Tongue (tissue), 2 donors: Measurements from ENCODE around the gene LRRC7. TPM values are rescaled to one million over a fixed set of nuclear protein-coding genes. Genes with fewer than 3 reads are reported as not detected.

Experiments
- DNase-seq: peaks from one replicate; pipeline ENCODE4 v3.0.0-alpha.2; 2015
- total RNA-seq: library from RNA; depleted of rRNA; stranded (reverse); fragments of >200 nt; gene quantifications from one replicate; pipeline ENCODE4 v1.2.3, GENCODE V29; 2014

LRRC7 gene
- total RNA-seq = 4.5 TPM

DNA sequence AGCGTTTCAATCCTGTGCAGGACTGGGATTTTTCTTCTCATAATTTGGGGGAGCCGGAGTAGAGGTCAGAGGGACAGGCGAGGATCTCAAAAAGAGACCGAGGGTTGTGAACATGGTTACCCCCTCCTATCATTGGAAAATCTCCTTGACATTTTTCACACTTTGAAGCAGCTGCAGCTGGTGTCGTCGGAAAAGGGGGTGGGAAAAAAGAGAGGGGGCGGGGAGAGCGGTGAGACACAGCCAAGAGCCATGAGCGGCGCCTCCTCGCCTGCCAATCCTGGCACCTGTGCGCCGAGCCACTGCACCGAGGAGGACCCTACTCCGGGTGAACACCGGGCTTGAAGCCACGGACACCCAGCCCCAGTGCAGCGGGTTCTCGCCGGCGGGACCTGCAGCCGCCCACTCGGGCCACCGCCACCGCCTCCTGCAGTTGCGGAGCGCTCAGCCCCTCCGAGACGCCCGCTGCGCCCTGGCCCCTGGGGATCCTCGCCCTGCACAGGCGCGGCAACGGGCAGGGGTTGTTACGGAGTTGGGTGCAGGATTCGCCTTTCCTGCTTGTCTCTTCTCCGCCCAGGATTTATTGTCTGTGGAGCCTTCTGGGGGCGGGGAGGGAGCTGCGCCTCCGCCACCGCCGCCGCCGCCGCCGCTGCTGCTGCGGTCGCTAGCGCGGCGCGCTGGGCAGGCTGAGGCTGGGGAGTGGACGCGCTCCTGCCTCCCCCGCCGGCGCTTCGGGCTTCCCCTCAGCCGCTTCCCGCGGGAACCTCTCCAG is at the start of gene LRRC7:
Gene LRRC7 (plus strand): TSS at position 271 of the 769 bp plus-strand sequence. CDS start 718 bp downstream, outside the sequence.
- peak; percentile 59 for DNase-seq

DNA sequence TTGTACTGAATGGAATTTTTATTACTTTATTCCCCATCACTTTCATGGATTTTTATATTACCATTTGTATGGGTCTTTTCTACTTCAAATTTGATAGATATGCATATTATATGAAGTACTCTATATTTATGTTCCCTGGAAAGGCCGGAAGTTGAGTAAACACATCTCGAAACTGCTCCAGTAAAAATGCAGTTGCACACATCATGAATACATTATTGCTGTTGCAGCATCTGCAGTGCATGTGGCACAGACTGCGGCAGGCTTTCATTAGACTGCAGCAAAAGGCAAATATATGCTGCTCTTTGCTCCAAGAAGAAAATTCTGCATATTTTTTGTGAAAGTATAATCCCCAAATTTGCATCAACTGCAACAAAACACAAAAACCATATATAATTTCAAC is 48.7 kb upstream of the LRRC7 start:
- no peak for DNase-seq

DNA sequence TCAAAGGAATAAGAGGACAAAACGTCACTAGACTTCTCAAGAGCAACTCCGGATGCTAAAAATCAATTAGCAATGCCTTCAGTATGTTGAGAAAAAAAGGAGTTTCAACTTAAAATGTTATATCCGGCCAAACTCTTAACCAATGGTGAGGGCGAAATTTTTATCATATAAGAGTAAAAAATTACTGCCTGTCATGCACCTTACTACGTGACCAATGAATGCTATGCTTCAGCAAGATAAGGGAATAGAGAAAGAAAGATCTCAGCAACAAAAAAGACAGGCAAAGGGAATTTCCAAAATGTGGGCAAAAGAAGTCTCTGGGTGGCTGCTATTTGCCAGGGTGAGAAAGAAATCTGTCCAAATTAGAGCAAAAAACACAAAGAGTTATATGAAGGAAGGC is 47.4 kb upstream of the LRRC7 start:
- DNase-seq = no peak

DNA sequence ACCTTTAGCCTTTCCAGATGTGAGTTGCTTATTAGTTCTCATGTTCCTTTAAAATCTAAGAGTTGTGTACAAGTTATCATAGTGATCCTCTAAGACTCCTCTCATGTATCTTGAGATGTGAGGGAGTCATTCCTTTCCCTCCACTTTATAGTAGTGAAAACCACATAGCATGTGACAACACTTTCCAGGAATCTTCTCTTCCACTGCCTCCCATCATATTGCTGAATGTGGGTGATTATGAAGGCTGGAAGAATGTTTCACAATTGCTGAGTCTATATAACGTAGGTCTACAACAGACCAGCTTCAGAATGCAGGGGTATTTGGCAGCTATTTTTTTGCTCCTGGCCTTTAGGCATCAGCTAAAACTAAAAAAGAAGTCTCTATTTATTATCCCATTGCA is 44.7 kb upstream of the LRRC7 start:
- no peak for DNase-seq

DNA sequence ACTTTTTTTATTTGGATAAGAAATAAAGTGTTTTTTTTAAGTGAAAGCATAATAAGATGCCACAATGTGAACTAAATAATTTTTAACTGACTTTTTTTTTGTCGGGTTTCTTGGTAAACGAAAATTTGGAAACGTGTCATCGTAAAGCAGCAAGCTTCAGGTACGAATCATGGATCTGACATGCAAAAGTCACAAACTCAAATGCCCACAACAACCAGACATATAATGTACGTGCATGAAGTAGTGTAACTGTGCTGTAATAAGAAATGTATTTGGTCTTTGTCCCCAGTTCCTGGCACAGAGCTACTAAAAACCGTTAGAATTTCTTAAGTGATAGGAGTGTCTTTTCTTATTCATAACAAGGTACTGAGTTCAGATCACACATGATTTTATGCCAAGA is 44.3 kb upstream of the LRRC7 start:
- DNase-seq = no peak

DNA sequence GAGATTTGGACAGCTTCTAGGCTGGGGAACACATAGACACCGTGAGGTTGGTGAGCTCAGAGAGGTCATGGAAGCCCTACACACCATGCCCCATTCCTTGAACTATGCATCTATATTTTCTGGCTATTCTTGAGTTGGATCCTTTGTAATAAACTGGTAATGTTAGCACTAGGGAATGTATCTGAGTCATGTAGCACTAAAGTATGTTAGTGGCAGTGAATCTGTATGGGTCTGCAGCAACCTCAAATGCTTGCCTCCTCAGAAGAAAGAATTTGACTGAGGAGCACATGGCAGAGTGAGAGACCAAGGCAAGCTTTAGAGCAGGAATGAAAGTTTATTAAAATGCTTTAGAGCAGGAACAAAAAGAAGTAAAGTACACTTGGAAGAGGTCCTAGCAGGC is 43.7 kb upstream of the LRRC7 start:
- DNase-seq = no peak

DNA sequence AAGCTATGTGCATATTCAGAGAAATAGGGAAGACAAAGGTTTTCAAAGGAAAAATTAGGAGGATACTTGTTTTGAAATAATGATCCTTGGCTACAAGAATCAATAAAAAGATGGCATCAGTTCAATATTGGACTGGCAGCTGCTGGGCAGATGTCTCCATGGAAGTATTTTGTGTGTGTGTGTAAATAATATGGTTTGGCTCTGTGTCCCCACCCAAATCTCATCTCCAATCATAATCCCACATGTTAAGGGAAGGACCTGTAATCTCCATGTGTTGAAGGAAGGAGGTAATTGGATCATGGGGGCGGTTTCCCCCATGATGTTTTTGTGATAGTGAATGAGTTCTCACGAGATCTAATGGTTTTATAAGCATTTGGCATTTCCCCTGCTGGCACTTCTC is 40.4 kb upstream of the LRRC7 start:
- no peak for DNase-seq

DNA sequence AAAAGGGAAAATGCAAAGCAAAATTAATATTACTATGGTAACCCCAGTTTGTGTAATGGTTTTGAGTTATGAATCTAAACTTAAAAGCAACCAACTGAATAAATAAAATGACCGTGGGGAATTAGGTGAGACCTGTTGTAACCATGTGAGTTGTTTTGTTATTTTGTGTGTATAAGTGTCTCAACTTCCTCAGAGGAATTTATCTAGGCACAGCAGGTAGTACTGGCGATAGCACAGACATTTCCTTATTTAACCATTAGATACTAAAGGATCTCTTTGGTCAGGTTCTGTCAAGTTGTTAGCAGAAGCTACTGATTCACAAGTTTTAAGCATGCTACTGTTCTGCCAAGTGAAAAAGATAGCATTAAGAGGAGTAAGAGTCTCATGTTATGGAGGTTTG is 39.3 kb upstream of the LRRC7 start:
- DNase-seq = no peak

DNA sequence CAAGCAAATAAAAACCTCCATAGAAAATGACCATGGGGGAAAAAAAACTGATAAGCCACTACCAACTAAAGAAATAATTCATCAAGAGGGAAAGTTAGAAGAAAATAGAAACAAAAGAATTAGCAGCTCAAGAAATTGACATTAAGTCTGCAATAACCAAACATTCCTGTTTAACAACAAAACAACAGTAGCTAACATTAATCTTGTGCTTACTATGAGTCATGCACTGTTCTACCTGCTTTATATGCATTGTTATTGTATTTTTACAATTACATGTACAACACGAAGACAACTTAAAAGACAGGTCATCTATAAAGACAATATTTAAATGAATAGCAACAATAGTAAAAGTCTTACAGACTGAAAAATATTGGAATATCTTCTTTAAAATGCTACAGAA is 34.4 kb upstream of the LRRC7 start:
- no peak for DNase-seq

DNA sequence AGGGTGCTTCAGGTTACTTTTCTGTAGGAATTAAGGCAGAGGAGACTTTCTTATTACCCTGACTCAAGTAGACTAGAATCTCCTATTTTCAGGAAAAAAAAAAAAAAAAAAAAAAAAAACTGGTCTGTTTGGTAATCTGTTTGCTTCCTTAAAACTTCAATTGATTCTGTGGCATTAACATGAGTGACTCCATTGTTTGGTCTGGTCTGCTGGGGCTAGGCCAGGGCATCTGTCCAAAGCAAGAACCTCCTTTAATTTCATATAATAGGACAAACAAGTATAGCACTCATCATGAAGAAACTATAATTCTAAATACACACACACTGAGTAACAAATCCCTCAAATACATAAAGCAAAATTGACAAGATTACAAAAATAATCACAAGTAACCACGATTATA is 32.9 kb upstream of the LRRC7 start:
- no peak for DNase-seq

DNA sequence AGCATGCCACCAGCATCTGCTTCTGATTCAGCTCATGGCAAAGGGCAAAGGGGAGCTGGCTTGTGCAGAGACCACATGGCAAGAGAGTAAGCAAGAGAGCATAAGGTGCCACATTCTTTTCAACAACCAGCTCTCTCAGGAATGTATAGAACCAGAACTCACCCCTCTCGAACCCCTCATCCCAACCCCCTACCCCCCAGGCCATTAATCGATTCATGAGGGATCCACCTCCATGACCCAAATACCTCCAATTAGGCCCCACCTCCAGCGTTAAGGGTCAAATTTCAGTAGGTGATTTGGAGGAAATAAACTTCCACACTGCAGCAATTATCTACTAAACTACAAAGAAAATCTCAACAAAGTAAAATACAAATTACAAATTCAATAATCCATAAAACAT is 32.2 kb upstream of the LRRC7 start:
- DNase-seq = no peak

DNA sequence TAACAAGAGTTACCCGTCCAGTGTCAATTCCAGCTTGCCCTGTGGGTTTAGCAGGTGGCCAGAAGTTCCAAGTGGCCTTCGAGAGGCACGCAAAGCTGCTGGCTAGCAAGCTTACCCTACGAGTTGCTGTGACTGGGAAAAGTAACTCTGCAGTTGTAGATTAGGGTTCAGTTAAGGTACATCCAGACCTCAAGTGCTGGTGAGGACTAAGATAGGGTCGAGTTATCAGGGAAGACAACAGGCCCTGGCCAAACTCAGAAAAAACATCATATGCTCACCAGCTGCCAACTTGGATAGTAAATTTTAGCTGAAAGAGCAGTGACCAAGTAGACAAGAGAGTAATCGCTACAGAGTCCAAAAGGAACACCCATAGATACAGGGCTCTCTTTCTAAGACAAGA is 27.7 kb upstream of the LRRC7 start:
- no peak for DNase-seq

DNA sequence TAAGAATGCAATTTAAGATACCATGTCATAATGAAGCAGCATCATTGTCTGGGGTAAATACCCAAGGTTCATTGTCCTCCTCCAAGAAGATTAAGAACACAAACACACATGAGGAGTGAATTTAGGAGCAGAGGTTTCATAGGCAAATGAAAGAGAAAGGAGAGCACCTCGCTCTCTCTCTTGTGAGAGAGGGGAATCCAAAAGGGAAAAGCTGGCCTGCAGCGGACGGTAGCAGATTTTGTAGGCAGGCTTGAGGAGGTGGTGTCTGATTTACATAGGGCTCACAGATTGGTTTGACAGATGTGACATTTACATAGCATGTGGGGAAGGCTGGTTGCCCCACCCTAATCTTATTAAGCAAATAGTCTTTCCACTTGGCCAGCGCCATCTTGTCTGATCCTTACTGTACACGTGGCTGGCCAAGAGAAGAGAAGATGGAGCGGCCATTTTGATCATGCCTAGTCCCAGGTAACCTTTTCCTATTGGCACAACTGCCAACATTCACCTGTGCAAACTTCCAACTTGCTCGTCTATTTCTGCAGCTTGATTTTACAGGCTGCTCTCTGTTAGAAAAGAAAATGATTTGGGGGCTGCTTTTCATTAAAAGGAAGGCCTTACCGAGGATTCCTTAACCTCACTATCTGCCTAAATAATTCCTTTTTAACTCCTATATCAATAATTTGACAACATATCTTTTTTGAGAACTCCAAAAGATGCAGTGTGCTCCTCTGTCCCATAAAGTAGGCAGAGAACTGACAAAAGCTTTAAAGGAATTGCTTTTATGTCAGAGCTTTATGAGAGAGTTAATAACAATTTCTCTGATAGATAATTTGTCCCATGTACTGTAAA is 16.0 kb upstream of the LRRC7 start:
- no peak for DNase-seq

DNA sequence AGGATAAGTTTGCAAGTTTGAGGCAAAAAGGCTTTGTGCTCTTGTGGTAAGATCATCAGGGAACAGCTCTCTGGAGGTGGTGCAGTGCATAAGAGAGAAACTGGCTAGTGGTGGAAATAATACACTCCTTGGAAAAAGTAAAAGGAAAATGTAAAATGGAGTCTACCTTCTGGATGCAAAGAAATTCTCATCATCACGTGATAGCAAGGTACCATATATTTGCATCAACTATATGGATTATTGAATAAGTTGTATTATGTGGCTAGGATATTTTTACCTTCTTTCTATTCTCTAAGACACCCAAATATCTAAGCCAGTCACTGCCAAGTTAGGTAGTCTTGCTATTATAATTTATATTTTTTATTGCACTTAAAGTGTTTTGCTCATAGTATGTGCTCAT is 14.0 kb upstream of the LRRC7 start:
- no peak for DNase-seq

DNA sequence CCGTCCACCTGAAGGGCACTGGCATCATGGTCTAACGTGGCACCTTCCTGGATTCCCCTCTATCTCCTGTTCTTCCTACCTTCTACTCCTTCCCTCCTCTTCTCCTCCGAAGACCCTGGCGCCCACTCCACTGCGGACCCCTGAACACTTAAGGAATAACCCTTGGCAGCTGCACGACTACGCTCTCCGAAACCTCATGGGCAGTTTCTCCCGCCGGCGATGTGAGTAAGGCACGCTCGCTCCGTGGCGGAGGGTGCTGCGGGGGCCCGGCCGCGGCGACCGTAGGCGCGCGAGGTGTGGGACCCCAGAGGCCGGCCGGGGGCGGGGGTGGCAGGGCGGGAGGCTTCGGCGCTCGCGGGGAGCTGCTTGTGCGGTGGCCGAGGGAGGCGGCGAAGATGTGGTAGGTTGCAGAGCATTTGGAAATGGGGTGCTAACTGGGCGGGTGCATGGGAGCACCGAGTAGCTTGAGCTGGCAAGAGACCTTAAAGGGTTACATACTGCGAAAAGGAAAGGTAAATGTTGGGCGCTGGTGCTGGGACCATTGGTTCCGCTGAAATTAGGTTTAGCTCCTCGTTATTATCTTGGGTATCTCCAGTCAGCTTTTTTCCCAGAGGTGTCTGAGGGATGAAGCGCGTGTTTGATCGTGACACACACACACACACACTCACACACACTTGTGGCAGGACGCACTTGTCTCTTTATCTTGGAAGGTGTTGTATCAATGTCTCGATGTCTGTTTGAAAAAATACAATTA is 876 bp downstream of the LRRC7 start:
- peak; percentile 9 for DNase-seq

DNA sequence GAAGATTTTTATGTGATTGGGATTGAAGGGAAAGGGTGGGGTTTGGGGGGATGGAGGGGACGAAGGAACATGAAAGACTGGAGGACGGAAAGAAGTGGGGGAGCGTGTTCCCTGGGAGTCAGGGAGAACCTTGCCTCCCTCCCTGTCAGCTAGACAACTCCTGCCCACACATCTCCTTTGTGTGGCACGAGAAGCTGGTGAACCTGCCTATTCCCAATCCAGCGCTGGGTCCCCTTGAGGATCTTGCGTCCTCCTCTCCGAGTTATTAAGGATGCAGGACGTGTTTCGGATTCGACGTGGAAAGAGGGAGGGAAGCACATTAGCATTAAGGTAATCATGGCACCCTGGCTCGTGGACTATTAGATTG is 1.4 kb downstream of the LRRC7 start:
- DNase-seq = peak; percentile 17

DNA sequence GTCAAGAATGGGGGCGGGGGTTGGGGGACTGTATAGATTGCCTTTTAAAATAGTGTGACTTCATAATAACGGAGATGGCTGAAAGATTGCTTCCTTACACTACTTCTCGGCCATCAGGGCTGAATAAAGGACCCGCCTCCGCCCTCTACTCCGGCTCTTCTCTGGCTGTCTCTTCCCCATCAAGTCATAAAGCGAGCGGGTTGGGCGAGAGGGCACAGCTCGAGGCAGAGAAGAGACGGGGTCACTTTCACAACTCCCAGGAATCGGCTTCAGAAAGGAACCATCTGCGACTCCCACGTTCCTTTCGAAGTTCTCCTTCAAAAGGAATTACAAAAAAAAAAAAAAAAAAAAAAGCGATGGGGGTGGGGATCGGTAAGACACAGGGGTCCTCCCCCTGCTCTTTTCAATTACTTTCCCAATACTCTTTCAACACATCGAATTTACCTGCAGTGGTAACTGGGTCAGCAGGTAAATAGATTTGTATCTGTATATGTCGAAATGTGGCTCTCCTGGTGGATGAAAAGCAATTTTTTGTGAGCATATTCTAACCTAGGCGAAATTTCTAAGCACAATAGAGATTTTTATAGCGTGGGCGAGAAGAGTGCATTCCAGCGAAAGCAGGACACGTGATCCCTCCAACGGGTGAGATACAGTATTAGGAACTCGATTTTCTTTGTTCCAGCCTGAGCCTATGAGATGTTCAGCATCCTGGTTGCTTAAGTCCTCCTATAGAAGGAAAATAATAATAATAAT is 2.0 kb downstream of the LRRC7 start:
- peak; percentile 32 for DNase-seq

DNA sequence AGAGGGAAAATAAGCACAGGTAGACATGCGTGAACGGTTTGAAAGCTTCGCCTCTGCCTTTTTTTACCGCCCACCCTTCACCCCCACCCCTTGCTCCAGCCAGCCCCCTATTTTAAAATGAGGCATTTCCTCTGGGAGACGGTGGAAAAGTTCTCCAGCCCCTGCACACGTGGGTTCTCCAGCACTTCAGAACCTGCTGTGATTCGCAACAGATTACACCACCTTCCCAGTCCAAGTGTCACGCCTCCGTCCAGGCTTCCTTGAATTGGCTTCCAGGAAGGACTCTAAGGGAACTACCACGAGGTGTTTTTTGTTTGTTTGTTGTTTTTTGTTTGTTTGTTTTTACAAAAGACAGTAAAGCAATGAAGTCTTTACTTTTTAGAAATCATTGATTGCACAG is 2.6 kb downstream of the LRRC7 start:
- DNase-seq = no peak

DNA sequence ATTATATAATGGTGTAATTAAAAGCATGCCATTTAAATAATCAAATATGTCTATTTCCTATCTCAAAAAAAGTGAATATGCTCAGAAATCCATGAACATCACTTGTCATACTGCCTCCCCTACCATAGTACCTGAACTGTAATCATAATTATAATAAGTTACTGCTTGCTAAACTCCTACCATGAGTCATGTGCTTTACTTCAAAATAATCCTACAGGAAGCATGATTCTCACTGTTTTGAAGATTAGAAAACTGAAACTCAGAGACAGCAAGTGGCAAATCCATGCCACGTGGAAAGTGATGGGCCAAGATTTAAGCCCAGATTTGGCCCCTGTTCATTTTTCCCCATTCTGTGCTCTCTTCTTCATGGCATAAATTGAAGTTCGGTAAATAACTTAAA is 5.2 kb downstream of the LRRC7 start:
- no peak for DNase-seq

DNA sequence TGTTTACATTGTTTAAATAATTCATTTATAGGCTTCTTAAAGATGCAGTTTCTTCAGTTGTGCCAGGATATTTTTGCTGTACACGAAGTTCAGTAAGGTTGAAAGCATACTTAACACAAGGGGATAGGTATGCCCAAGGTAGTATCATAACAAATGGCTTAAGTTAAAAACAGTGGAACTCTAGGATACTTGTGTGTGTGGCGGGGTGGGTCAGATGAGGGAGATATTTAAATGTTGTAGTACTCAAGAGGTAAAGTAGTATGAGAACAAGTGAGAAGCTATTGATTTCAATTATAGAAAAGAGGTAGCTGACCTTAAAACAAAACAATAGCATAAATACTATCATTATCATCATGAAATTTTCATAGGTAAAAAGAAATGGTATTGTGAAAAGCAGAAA is 6.2 kb downstream of the LRRC7 start:
- no peak for DNase-seq

DNA sequence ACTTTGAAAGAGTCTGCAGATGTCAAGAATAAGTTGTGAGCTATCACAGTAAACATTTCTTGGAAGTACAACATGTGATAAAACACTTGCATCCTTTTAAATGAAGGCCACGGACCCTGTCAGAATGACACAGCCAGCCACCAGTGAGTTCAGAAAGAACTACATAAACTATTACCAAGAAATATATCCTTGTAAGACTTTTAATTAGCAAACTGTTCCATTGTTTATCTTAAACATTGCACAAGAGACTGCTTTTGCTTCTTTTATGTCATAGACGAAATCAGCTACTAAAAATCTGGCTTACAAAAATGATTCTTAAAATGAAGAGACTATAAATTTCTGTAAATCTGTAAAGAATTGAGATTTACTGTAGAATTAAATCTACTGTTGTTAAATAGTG is 17.9 kb downstream of the LRRC7 start:
- DNase-seq = no peak

DNA sequence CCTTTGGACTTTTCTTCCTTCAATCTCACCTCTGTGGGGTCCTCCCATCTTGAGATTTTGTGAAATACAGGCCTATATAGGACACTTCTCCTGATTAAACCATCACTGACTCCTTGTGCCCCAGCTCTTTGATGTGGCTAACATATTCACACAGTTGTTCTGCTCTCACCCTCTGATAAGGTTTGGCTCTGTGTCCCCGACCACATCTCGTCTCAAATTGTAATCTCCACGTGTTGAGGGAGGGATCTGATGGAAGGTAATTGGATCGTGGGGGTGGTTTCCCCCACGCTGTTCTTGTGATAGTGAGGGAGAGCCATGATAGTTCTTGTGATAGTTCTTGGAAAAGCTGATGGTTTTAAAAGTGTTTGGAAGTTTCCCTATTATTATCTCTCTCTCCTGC is 19.7 kb downstream of the LRRC7 start:
- DNase-seq = no peak
